ENCODE data around the gene SLC38A6. TPM values are rescaled to one million over a fixed set of nuclear protein-coding genes. Genes with fewer than 3 reads are reported as not detected.
A peak's percentile ranks its signal among the peaks of the same experiment; 100 is the strongest.

The SLC38A6 gene
- polyA plus RNA-seq, 1 experiment = 11.7 TPM

DNA sequence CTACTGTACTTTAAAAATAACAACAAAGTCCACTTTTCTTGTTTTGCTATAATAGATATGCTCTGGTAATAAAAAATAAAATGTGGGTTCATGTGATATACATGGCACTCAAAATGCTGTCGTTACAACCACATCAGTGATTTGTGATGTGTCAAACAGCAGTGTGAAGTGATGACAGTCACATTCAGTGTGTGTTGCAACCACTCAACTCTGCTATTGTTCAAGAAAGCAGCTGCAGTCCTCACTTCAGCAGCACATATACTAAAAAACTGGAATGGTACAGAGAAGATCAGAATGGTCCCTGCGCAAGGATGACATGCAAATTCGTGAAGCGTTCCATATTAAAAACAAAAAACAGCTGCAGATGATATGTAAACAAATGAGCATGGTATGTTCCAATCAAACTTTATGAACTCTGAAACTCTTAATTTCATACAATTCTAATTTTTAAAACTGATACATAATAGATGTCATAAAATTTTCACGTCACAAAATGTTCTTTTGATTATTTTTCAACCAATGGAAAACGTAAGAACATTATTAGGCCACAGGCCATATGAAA, 6.9 kb upstream of the SLC38A6 start:
- H3K36me3 ChIP-seq (ENCODE audit: control insufficient read depth, insufficient read depth, low read length) = peaks cover 1% of the 10 kb centered on the region; the same call in 1 of the 2 replicates
- DNase-seq (ENCODE audit: low read depth) = no peak
- ChIA-PET CTCF (no interaction called here), POLR2A (no interaction called here)
- no peak overlapping the region for H3K4me3 ChIP-seq (ENCODE audit: low read depth, low read length)
- TF ChIP-seq CTCF (IDR thresholded peaks at IDR 0.05; ENCODE audit: insufficient read depth, low read depth, low read length) = no peak
- no peaks in the 10 kb centered on the region for H3K27me3 ChIP-seq (ENCODE audit: control insufficient read depth, insufficient read depth, low read length)

- POLR2A ChIA-PET = no interaction called here
- peaks cover 1% of the 10 kb centered on the region; the same call in 1 of the 2 replicates for H3K36me3 ChIP-seq (ENCODE audit: control insufficient read depth, insufficient read depth, low read length)
Measured at GRCh38 chr14:60975551-60975950, 5.5 kb upstream of the SLC38A6 start.

DNA sequence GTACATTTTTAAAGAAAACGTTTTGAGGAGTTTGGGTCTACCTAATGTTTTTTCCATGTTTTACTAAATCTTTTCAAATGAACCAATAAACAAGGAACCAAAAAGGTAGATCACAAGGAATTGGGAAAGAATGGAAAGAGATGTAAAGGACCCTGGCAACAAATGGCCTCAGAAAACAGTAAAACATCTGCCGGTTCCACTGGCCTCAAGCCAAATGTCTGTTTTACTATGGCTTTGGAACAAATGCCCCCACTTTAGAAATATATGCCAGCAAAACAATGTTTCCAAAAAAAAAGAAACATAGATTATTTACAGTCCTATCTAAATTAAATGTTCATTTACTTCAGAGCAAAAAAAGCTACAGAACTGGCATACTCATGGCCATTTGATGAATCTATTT, 3.2 kb upstream of the SLC38A6 start:
- POLR2A ChIA-PET = no interaction called here
- no peak for DNase-seq (ENCODE audit: low read depth)
- TF ChIP-seq CTCF (IDR thresholded peaks at IDR 0.05; ENCODE audit: insufficient read depth, low read depth, low read length) = no peak
- peaks cover 1% of the 10 kb centered on the region; the same call in 1 of the 2 replicates for H3K36me3 ChIP-seq (ENCODE audit: control insufficient read depth, insufficient read depth, low read length)
- CTCF ChIA-PET = interaction anchor here (1.0 kb wide), 1 partner anchor 14 kb away, joined by 3 read pairs; no protein-coding TSS in a partner anchor
- no peak overlapping the region for H3K4me3 ChIP-seq (ENCODE audit: low read depth, low read length)
- no peaks in the 10 kb centered on the region for H3K27me3 ChIP-seq (ENCODE audit: control insufficient read depth, insufficient read depth, low read length)

More at GRCh38 chr14:60975551-60975950, 5.5 kb upstream of the SLC38A6 start:
- DNase-seq (ENCODE audit: low read depth) = no peak
- CTCF ChIA-PET = no interaction called here
- Histone ChIP-seq H3K27me3 (ENCODE audit: control insufficient read depth, insufficient read depth, low read length) (no peaks in the 10 kb centered on the region), H3K4me3 (ENCODE audit: low read depth, low read length) (no peak overlapping the region)
- no peak for TF ChIP-seq CTCF (IDR thresholded peaks at IDR 0.05; ENCODE audit: insufficient read depth, low read depth, low read length)

DNA sequence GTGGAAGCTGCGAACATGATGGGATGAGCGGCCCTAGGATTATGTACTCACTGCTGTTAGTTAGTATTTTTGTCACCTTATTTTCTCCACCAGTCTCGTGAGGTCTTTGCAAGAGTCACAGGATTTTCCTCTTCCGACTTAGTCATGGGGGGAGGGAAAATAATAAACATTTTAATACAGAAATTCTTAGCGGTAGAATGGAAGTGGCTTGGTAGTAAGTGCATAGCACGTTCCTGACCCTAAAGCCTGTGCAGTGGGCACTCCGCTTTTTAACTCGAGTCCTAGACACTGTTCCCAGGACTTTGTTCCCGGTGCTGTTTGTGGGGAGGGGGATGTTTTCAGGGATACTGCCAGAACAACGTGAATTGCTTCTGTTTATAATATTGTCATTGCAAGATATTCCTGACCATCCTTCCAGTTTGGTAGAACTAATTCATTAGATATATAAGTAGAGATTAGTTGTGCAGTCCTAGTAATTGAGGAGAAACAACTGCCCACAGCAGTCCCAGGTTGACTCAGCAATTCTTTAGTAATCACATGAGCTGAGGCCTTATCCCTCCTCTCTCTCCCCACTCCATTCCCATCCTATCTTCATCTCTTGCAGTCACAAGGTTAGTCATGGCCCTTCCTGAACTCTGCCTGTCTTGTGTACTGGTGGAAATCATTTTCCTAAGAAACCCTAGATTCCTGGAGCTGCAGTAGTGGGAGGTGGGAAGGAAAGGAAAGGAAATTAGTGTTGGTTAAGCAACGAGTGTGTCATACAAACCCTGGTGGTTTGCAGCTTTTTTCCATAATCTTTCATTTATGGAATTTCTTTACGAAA, 799 bp downstream of the SLC38A6 start:
- peak overlapping the region; percentile 77 for H3K4me3 ChIP-seq (ENCODE audit: low read depth, low read length)
- peak; percentile 50 for DNase-seq (ENCODE audit: low read depth)
- H3K36me3 ChIP-seq (ENCODE audit: control insufficient read depth, insufficient read depth, low read length) = peaks cover 4% of the 10 kb centered on the region
- ChIA-PET CTCF (interaction anchor here (0.6 to 1.1 kb wide), 6 partner anchors 14 to 340 kb away, joined by 3 read pairs; no protein-coding TSS in a partner anchor), POLR2A (interaction anchor here (0.6 to 1.0 kb wide), 3 partner anchors 208 to 585 kb away, joined by 3 to 11 read pairs (median 4); partner anchors contain the start of gene SIX4)
- H3K27me3 ChIP-seq (ENCODE audit: control insufficient read depth, insufficient read depth, low read length) = no peaks in the 10 kb centered on the region
- TF ChIP-seq CTCF (IDR thresholded peaks at IDR 0.05; ENCODE audit: insufficient read depth, low read depth, low read length) = no peak

DNA sequence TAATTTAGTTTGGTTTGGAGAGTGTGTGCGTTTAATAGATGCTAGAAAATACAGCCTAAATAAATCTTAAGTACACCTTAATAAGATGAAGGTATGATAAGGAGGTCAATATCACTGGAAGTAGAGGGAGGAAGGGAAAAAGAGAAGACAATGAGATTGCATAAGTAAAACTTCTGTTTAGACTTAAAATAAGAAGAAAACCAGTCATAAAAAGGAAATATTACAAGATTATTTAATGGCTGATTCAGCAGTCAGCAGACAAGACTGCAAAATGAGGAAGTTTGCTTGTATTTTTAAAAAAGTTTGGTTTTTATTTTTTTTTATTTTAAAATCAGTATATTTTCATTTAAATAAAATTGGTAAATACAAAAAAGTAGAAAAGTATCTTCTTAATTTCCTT, 3.2 kb downstream of the SLC38A6 start:
- CTCF ChIA-PET = no interaction called here
- POLR2A ChIA-PET = no interaction called here
- no peak for DNase-seq (ENCODE audit: low read depth)
- Histone ChIP-seq H3K36me3 (ENCODE audit: control insufficient read depth, insufficient read depth, low read length) (peaks cover 9% of the 10 kb centered on the region), H3K4me3 (ENCODE audit: low read depth, low read length) (no peak overlapping the region), H3K27me3 (ENCODE audit: control insufficient read depth, insufficient read depth, low read length) (no peaks in the 10 kb centered on the region)
- TF ChIP-seq CTCF (IDR thresholded peaks at IDR 0.05; ENCODE audit: insufficient read depth, low read depth, low read length) = no peak
